SU-DHL-6 (cell line): ENCODE results near the gene SLC4A5.

ENCODE experiments used
- H2AFZ ChIP-seq: fragments of 200-600 bp; sonication (generic); 2 replicates; pipeline ENCODE4 v1.6.1; 2014; ENCODE audit warnings: low read depth, mild to moderate bottlenecking, moderate library complexity, mixed read lengths, antibody characterized with exemption, low read length; ENCODE audit not compliant: severe bottlenecking
- H3F3A ChIP-seq: fragments of 200-600 bp; shearing (Covaris generic); 2 replicates; pipeline ENCODE4 v1.6.0; 2016; ENCODE audit warnings: antibody characterized with exemption, mild to moderate bottlenecking; ENCODE audit not compliant: insufficient read depth
- H3K27ac ChIP-seq: fragments of 200-600 bp; sonication (generic); 2 replicates; pipeline ENCODE4 v1.5.1; 2016; ENCODE audit warnings: low read depth, mild to moderate bottlenecking, low read length, moderate library complexity, mixed read lengths
- H3K27me3 ChIP-seq: fragments of 200-600 bp; sonication (generic), shearing (Covaris generic); 2 replicates; pipeline ENCODE4 v1.6.0; 2014; ENCODE audit warnings: mild to moderate bottlenecking, low read length
- H3K36me3 ChIP-seq: fragments of 200-600 bp; sonication (generic); 2 replicates; pipeline ENCODE4 v1.6.1; 2014; ENCODE audit warnings: mild to moderate bottlenecking, low read length, mixed read lengths
- H3K4me2 ChIP-seq: fragments of 300-600, 200-600 bp; shearing (Covaris generic), sonication (generic); 2 replicates; pipeline ENCODE4 v1.6.0; 2014; ENCODE audit warnings: low read length, low read depth, mild to moderate bottlenecking; ENCODE audit not compliant: poor library complexity, severe bottlenecking
- H3K4me3 ChIP-seq: fragments of 200-600 bp; sonication (generic); 2 replicates; pipeline ENCODE4 v1.5.1; 2014; ENCODE audit warnings: antibody characterized with exemption, low read length, mild to moderate bottlenecking, mixed read lengths; ENCODE audit not compliant: insufficient read depth, poor library complexity, severe bottlenecking
- H3K79me2 ChIP-seq: fragments of 200-600 bp; sonication (generic); 2 replicates; pipeline ENCODE4 v1.6.1; 2014; ENCODE audit warnings: mild to moderate bottlenecking, low read length, moderate library complexity; ENCODE audit not compliant: insufficient read depth
- H3K9ac ChIP-seq: fragments of 200-600 bp; sonication (generic); 2 replicates; pipeline ENCODE4 v1.7.0; 2014; ENCODE audit warnings: mild to moderate bottlenecking, low read length
- H3K9me2 ChIP-seq: fragments of 200-600 bp; sonication (generic); replicated peaks from 2 replicates; pipeline ENCODE4 v1.6.1; 2014; ENCODE audit warnings: low read length; ENCODE audit not compliant: insufficient read depth
- H3K9me3 ChIP-seq: fragments of 200-600 bp; sonication (generic); 2 replicates; pipeline ENCODE4 v1.6.1; 2014; ENCODE audit warnings: low read length, mixed read lengths; ENCODE audit not compliant: insufficient read depth
- H4K20me1 ChIP-seq: fragments of 200-600 bp; sonication (generic); 2 replicates; pipeline ENCODE4 v1.6.1; 2014; ENCODE audit warnings: low read depth, mild to moderate bottlenecking, antibody characterized with exemption, low read length, moderate library complexity, mixed read lengths
- EZH2phosphoT487 ChIP-seq: fragments of 200-600 bp; sonication (generic), shearing (Covaris generic); conservative IDR thresholded peaks from 2 replicates; pipeline ENCODE4 v1.6.1; 2018; ENCODE audit warnings: mild to moderate bottlenecking, antibody characterized with exemption, low read length, moderate library complexity, mixed read lengths
- TF ChIP-seq, protein P1 (sequence below): fragments of 200-600 bp; sonication (generic); IDR thresholded peaks from one replicate; pipeline ENCODE4 v1.5.1; 2017; ENCODE audit warnings: antibody characterized with exemption, mild to moderate bottlenecking, low read length, moderate library complexity; ENCODE audit not compliant: insufficient read depth, poor library complexity, severe bottlenecking

The SLC4A5 gene

DNA sequence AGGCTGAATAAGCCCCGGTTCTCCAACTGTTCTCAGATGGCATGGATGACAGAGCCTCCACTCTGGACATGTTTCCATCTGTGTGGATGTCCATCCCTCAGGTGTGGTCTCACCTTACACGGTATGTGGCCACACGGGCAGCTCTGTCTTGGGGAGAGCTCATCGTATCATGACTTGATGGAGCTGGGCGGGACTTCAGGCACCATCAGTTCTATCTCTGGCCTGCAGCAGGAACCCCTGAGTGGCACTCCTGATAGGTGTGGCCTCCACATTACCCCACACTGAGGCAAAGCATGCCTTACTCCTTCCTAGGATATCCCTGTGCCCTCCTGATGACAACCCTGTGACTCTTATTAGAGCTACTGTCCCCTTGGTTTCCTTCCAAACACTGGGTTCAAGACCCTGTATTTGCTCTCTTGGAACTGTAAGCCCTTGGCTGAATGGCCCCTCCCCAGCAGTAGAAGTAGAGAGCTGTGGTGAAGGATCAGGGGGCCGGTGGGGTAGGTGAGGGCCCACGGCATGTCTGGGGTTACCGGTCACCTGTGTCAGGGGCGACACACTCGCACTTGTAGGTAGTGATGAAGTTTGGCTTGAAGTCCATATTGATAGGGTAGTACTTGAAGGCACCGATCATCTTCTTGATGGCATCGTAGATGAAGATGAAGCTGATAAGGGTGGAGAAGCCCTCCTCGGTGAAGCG, 96.6 kb downstream of the SLC4A5 start:
- H3K4me3 ChIP-seq: no peak overlapping the region
- no peak overlapping the region for H3K27ac ChIP-seq
- H3K9me3 ChIP-seq: no peaks in the 10 kb centered on the region
- no peak overlapping the region for H2AFZ ChIP-seq
- no peak for TF ChIP-seq EZH2phosphoT487
- TF ChIP-seq, protein P1, sequence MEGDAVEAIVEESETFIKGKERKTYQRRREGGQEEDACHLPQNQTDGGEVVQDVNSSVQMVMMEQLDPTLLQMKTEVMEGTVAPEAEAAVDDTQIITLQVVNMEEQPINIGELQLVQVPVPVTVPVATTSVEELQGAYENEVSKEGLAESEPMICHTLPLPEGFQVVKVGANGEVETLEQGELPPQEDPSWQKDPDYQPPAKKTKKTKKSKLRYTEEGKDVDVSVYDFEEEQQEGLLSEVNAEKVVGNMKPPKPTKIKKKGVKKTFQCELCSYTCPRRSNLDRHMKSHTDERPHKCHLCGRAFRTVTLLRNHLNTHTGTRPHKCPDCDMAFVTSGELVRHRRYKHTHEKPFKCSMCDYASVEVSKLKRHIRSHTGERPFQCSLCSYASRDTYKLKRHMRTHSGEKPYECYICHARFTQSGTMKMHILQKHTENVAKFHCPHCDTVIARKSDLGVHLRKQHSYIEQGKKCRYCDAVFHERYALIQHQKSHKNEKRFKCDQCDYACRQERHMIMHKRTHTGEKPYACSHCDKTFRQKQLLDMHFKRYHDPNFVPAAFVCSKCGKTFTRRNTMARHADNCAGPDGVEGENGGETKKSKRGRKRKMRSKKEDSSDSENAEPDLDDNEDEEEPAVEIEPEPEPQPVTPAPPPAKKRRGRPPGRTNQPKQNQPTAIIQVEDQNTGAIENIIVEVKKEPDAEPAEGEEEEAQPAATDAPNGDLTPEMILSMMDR: no peak
- H4K20me1 ChIP-seq: no peaks in the 10 kb centered on the region
- no peak overlapping the region for H3K4me2 ChIP-seq
- H3K27me3 ChIP-seq: no peaks in the 10 kb centered on the region
- no peaks in the 10 kb centered on the region for H3K79me2 ChIP-seq
- H3K9ac ChIP-seq: no peak overlapping the region
- no peaks in the 10 kb centered on the region for H3K9me2 ChIP-seq
- no peaks in the 10 kb centered on the region for H3K36me3 ChIP-seq
- H3F3A ChIP-seq: no peaks in the 10 kb centered on the region

- no peaks in the 10 kb centered on the region for H3K79me2 ChIP-seq
- H3K36me3 ChIP-seq: no peaks in the 10 kb centered on the region
- H3K4me2 ChIP-seq: no peak overlapping the region
- no peaks in the 10 kb centered on the region for H4K20me1 ChIP-seq
- TF ChIP-seq, protein P1: no peak
- TF ChIP-seq EZH2phosphoT487: no peak
- no peaks in the 10 kb centered on the region for H3F3A ChIP-seq
- H3K9me2 ChIP-seq: no peaks in the 10 kb centered on the region
- no peak overlapping the region for H3K9ac ChIP-seq
- no peak overlapping the region for H3K4me3 ChIP-seq
- no peak overlapping the region for H3K27ac ChIP-seq
- H2AFZ ChIP-seq: no peak overlapping the region
- no peaks in the 10 kb centered on the region for H3K9me3 ChIP-seq
- no peaks in the 10 kb centered on the region for H3K27me3 ChIP-seq
Observed at GRCh38 chr2:74244286-74244685, 98.9 kb downstream of the SLC4A5 start.

- H3K79me2 ChIP-seq: no peaks in the 10 kb centered on the region
- no peak overlapping the region for H3K4me3 ChIP-seq
- H3K4me2 ChIP-seq: no peak overlapping the region
- H3K9me3 ChIP-seq: no peaks in the 10 kb centered on the region
- no peak overlapping the region for H3K27ac ChIP-seq
- H3K9ac ChIP-seq: no peak overlapping the region
- no peaks in the 10 kb centered on the region for H4K20me1 ChIP-seq
- no peak for TF ChIP-seq EZH2phosphoT487
- TF ChIP-seq, protein P1: no peak
- no peaks in the 10 kb centered on the region for H3K36me3 ChIP-seq
- no peak overlapping the region for H2AFZ ChIP-seq
- H3K9me2 ChIP-seq: no peaks in the 10 kb centered on the region
- H3K27me3 ChIP-seq: no peaks in the 10 kb centered on the region
- no peaks in the 10 kb centered on the region for H3F3A ChIP-seq
Observed at GRCh38 chr2:74242354-74243071, 100.7 kb downstream of the SLC4A5 start.
